K562 (cell line): ENCODE data around the gene NRCAM. TPM values are rescaled to one million over a fixed set of nuclear protein-coding genes. Genes with fewer than 3 reads are reported as not detected.

Experiments used
- BHLHE40 ChIP-seq: IDR thresholded peaks from 2 replicates; pipeline ENCODE4 v1.6.1; 2011; ENCODE audit warnings: low read length, improper control_type of control experiment
- HMG20A ChIP-seq: fragments of 450-650 bp; formaldehyde crosslinking; conservative IDR thresholded peaks from 2 replicates; pipeline ENCODE4 v1.4.0; 2020; ENCODE audit warnings: mild to moderate bottlenecking, mixed read lengths
- ILK ChIP-seq: fragments of 450-650 bp; IDR thresholded peaks from 2 replicates; pipeline ENCODE4 v1.6.1; 2016; ENCODE audit warnings: missing genetic modification characterization, low read depth, mild to moderate bottlenecking, missing compliant biosample characterization, moderate library complexity, borderline replicate concordance
- MTA2 ChIP-seq: fragments of 450-650 bp; IDR thresholded peaks from 2 replicates; pipeline ENCODE4 v1.6.1; 2016; ENCODE audit warnings: low read depth
- STAT5B ChIP-seq: fragments of 250-450 bp; sonication (Bioruptor Pico); IDR thresholded peaks from 2 replicates; pipeline ENCODE4 v1.8.0; 2021; ENCODE audit warnings: mild to moderate bottlenecking, inconsistent platforms
- ZBTB17 ChIP-seq: fragments of 450-650 bp; formaldehyde crosslinking; IDR thresholded peaks from 2 replicates; pipeline ENCODE4 v1.4.0; 2020; ENCODE audit warnings: mild to moderate bottlenecking
- ZMIZ1 ChIP-seq, 2 experiments: fragments of 150-350 bp in 1 of 2; IDR thresholded peaks; 2 replicates each; pipeline ENCODE4 v1.6.1; 2012 to 2016; ENCODE audit warnings: low read depth in 2 of 2, low read length in 2 of 2, mild to moderate bottlenecking in 1 of 2, moderate library complexity in 1 of 2
- polyA plus RNA-seq, 8 experiments: library from polyadenylated mRNA; depleted of rRNA in 4 of 8; stranded (reverse) in 5 of 8; unstranded in 3 of 8; fragments of >200 nt; fragmentation: Nextera tagmentation in 2 of 8; fragmentation: Illumina TruSeq in 1 of 8; extraction: Ambion mirVana in 2 of 8; extraction: Trizol in 1 of 8; gene quantifications; 2 replicates each; pipeline versions ENCODE4 v1.2.1 to v1.2.3, GENCODE V29; 2011 to 2014; ENCODE audit warnings: inconsistent platforms in 1 of 8, missing spikeins in 1 of 8
- total RNA-seq, 7 experiments: library from RNA; depleted of rRNA in 6 of 7; stranded (reverse); fragments of >200 nt in 6 of 7; fragmentation: Illumina TruSeq in 2 of 7; extraction: Trizol in 2 of 7; gene quantifications; 2 replicates each; pipeline versions ENCODE4 v1.2.1 to v1.2.3, GENCODE V29; 2011 to 2021; ENCODE audit warnings: low replicate concordance in 1 of 7
- TF ChIP-seq, protein P1 (sequence below): sonication (generic); formaldehyde crosslinking; IDR thresholded peaks from 2 replicates; pipeline ENCODE4 v1.8.0; 2022; ENCODE audit warnings: mild to moderate bottlenecking, missing genetic modification reagents, borderline replicate concordance
- TF ChIP-seq, protein P2 (sequence below): IDR thresholded peaks from 2 replicates; pipeline ENCODE4 v1.6.1; 2011; ENCODE audit not compliant: insufficient read length; ENCODE audit errors: extremely low read depth

Gene NRCAM
- total and polyA plus RNA-seq, 9 of the 15 experiments (the other 6 are each of a cell fraction or from before 2014, with no cell fraction given): 0.03 to 0.54 (median 0.12) TPM; not detected in 1

- TF ChIP-seq MTA2 (no peak), HMG20A (no peak), ILK (tag) (no peak), ZBTB17 (no peak), ZMIZ1 (IDR thresholded peaks at IDR 0.05; ENCODE audit: low read depth in 2 of 2, low read length in 2 of 2) (no peak), BHLHE40 (no peak), STAT5B (CRISPR knock-in tag) (no peak)
- TF ChIP-seq, protein P1, sequence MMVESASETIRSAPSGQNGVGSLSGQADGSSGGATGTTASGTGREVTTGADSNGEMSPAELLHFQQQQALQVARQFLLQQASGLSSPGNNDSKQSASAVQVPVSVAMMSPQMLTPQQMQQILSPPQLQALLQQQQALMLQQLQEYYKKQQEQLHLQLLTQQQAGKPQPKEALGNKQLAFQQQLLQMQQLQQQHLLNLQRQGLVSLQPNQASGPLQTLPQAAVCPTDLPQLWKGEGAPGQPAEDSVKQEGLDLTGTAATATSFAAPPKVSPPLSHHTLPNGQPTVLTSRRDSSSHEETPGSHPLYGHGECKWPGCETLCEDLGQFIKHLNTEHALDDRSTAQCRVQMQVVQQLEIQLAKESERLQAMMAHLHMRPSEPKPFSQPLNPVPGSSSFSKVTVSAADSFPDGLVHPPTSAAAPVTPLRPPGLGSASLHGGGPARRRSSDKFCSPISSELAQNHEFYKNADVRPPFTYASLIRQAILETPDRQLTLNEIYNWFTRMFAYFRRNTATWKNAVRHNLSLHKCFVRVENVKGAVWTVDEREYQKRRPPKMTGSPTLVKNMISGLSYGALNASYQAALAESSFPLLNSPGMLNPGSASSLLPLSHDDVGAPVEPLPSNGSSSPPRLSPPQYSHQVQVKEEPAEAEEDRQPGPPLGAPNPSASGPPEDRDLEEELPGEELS: no peak
- TF ChIP-seq, protein P2, sequence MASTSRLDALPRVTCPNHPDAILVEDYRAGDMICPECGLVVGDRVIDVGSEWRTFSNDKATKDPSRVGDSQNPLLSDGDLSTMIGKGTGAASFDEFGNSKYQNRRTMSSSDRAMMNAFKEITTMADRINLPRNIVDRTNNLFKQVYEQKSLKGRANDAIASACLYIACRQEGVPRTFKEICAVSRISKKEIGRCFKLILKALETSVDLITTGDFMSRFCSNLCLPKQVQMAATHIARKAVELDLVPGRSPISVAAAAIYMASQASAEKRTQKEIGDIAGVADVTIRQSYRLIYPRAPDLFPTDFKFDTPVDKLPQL: no peak
- TF ChIP-seq, all 486 proteins: peak for 4
These were observed 71.3 kb downstream of the NRCAM start (continued) for GRCh38 chr7:108384716-108385483.
